Neural progenitor cell (in vitro differentiated cells): Measurements from ENCODE around the gene RASGRF2. TPM values are rescaled to one million over a fixed set of nuclear protein-coding genes. Genes with fewer than 3 reads are reported as not detected.

Experiments
- DNase-seq: peaks from one replicate; pipeline ENCODE4 v3.0.0-alpha.2; 2016; ENCODE audit warnings: low spot score
- H2AFZ ChIP-seq: fragments of 200-600 bp; sonication (generic); replicated peaks from 2 replicates; pipeline ENCODE4 v1.6.1; 2016; ENCODE audit warnings: antibody characterized with exemption
- H3F3A ChIP-seq: fragments of 200-600 bp; sonication (generic); 2 replicates; pipeline ENCODE4 v1.6.1; 2016; ENCODE audit warnings: antibody characterized with exemption, low read depth
- H3K27ac ChIP-seq: fragments of 200-600 bp; sonication (generic); 2 replicates; pipeline ENCODE4 v1.5.1; 2016; ENCODE audit warnings: mild to moderate bottlenecking
- H3K27me3 ChIP-seq: fragments of 200-600 bp; sonication (generic); 2 replicates; pipeline ENCODE4 v1.6.1; 2016; ENCODE audit warnings: mild to moderate bottlenecking, moderate library complexity
- H3K36me3 ChIP-seq: fragments of 200-600 bp; sonication (generic); 2 replicates; pipeline ENCODE4 v1.5.1; 2016
- H3K4me1 ChIP-seq: fragments of 200-600 bp; sonication (generic); 2 replicates; pipeline ENCODE4 v1.6.1; 2016; ENCODE audit warnings: mixed run types
- H3K4me2 ChIP-seq: fragments of 200-600 bp; sonication (generic); 2 replicates; pipeline ENCODE4 v1.6.1; 2016
- H3K4me3 ChIP-seq: fragments of 200-600 bp; sonication (generic); 2 replicates; pipeline ENCODE4 v1.5.1; 2016
- H3K79me2 ChIP-seq: fragments of 200-600 bp; sonication (generic); 2 replicates; pipeline ENCODE4 v1.6.1; 2016; ENCODE audit warnings: low read depth
- H3K9ac ChIP-seq: fragments of 200-600 bp; sonication (generic); 2 replicates; pipeline ENCODE4 v1.6.1; 2016
- H3K9me3 ChIP-seq: fragments of 200-600 bp; sonication (generic); 2 replicates; pipeline ENCODE4 v1.5.1; 2016; ENCODE audit warnings: low read depth
- H4K20me1 ChIP-seq: fragments of 200-600 bp; sonication (generic); 2 replicates; pipeline ENCODE4 v1.6.1; 2016; ENCODE audit warnings: low read depth
- H3K27ac Mint-ChIP-seq: 3 replicates; pipeline ENCODE4 v1.8.0; 2021; ENCODE audit warnings: mixed read lengths
- H3K27me3 Mint-ChIP-seq: 2 replicates; pipeline ENCODE4 v1.8.0; 2022; ENCODE audit warnings: low read depth, mild to moderate bottlenecking, inconsistent platforms, moderate library complexity, mixed read lengths; ENCODE audit not compliant: insufficient read depth
- H3K36me3 Mint-ChIP-seq: 3 replicates; pipeline ENCODE4 v1.8.0; 2021; ENCODE audit warnings: mixed read lengths
- H3K4me1 Mint-ChIP-seq: 3 replicates; pipeline ENCODE4 v1.8.0; 2021; ENCODE audit warnings: mixed read lengths
- H3K4me3 Mint-ChIP-seq: 3 replicates; pipeline ENCODE4 v1.8.0; 2021; ENCODE audit warnings: mild to moderate bottlenecking, moderate library complexity, mixed read lengths
- H3K9me3 Mint-ChIP-seq: 3 replicates; pipeline ENCODE4 v1.8.0; 2020; ENCODE audit warnings: mixed read lengths
- CTCF ChIP-seq: fragments of 200-600 bp; sonication (generic); IDR thresholded peaks from 2 replicates; pipeline ENCODE4 v1.5.1; 2017; ENCODE audit warnings: antibody characterized with exemption, mild to moderate bottlenecking
- EZH2 ChIP-seq: fragments of 200-600 bp; sonication (generic); IDR thresholded peaks from 2 replicates; pipeline ENCODE4 v1.6.1; 2017; ENCODE audit warnings: antibody characterized with exemption, mild to moderate bottlenecking, moderate library complexity
- EZH2phosphoT487 ChIP-seq: fragments of 200-600 bp; sonication (generic); IDR thresholded peaks from 2 replicates; pipeline ENCODE4 v1.6.1; 2017; ENCODE audit warnings: antibody characterized with exemption
- total RNA-seq: library from RNA; depleted of rRNA; stranded (reverse); fragments of >200 nt; gene quantifications from 2 replicates; pipeline ENCODE4 v1.2.3, GENCODE V29; 2015; ENCODE audit warnings: low replicate concordance

The RASGRF2 gene
- total RNA-seq, 1 donor from 2014 or later = 0.15 TPM

- H4K20me1 ChIP-seq = no peaks in the 10 kb centered on the region
- no peaks in the 10 kb centered on the region for H3K9me3 ChIP-seq
- no peaks in the 10 kb centered on the region for H3K79me2 ChIP-seq
- H3F3A ChIP-seq = no peaks in the 10 kb centered on the region
- DNase-seq = no peak
- no peaks in the 10 kb centered on the region for H3K36me3 Mint-ChIP-seq
- TF ChIP-seq EZH2phosphoT487 = no peak
- no peak for TF ChIP-seq CTCF
- no peak for TF ChIP-seq EZH2
- no peaks in the 10 kb centered on the region for H3K9me3 Mint-ChIP-seq
- H3K4me3 ChIP-seq = no peak overlapping the region
- H3K27ac Mint-ChIP-seq = no peak overlapping the region
- H3K9ac ChIP-seq = no peak overlapping the region
- H3K4me1 ChIP-seq = no peaks in the 10 kb centered on the region
- no peaks in the 10 kb centered on the region for H3K27me3 ChIP-seq
- H3K4me1 Mint-ChIP-seq = peaks cover 17% of the 10 kb centered on the region
- H3K4me3 Mint-ChIP-seq = no peak overlapping the region
- H3K27me3 Mint-ChIP-seq = peaks cover 2% of the 10 kb centered on the region
- H3K36me3 ChIP-seq = no peaks in the 10 kb centered on the region
- H3K27ac ChIP-seq = no peak overlapping the region
- no peak overlapping the region for H3K4me2 ChIP-seq
- H2AFZ ChIP-seq = no peak overlapping the region
Observed at GRCh38 chr5:81182396-81183390, 222.5 kb downstream of the RASGRF2 start.

GRCh38 chr5:81183811-81184748 lies 223.9 kb downstream of the RASGRF2 start:
- Mint-ChIP-seq H3K4me1 (peaks cover 23% of the 10 kb centered on the region), H3K9me3 (no peaks in the 10 kb centered on the region), H3K36me3 (no peaks in the 10 kb centered on the region), H3K27ac (no peak overlapping the region), H3K27me3 (peaks cover 2% of the 10 kb centered on the region), H3K4me3 (no peak overlapping the region)
- H3K79me2 ChIP-seq = no peaks in the 10 kb centered on the region
- no peak for TF ChIP-seq EZH2phosphoT487
- TF ChIP-seq EZH2 = no peak
- no peak for TF ChIP-seq CTCF
- no peak overlapping the region for H3K4me3 ChIP-seq
- no peaks in the 10 kb centered on the region for H4K20me1 ChIP-seq
- H3F3A ChIP-seq = no peaks in the 10 kb centered on the region
- no peak overlapping the region for H3K9ac ChIP-seq
- no peak for DNase-seq
- H3K27me3 ChIP-seq = no peaks in the 10 kb centered on the region
- H3K27ac ChIP-seq = no peak overlapping the region
- H3K9me3 ChIP-seq = no peaks in the 10 kb centered on the region
- H3K4me2 ChIP-seq = no peak overlapping the region
- H2AFZ ChIP-seq = no peak overlapping the region
- H3K36me3 ChIP-seq = no peaks in the 10 kb centered on the region
- H3K4me1 ChIP-seq = no peaks in the 10 kb centered on the region

DNA sequence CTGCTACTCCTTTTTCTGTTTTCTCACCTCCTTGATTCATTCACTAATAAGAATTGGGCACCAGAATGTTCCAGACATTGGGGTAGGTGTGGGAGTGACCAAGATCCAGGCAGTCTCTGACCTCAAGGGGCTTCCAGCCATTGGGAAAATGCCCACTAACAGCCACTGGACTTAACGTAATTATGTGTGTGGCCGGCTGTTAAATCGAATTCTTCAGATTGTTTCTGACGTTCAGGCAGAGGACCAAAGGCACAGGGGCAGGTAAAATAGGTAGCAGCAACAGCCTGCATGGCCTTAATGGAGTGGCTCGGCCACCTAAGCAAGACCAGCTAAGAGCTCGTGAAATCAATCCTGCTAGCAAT lies 224.6 kb downstream of the RASGRF2 start:
- Histone ChIP-seq H3K27me3 (no peaks in the 10 kb centered on the region), H3K9ac (no peak overlapping the region), H3F3A (no peaks in the 10 kb centered on the region), H3K9me3 (no peaks in the 10 kb centered on the region), H3K79me2 (no peaks in the 10 kb centered on the region), H4K20me1 (no peaks in the 10 kb centered on the region), H3K27ac (no peak overlapping the region), H3K4me1 (no peaks in the 10 kb centered on the region), H3K4me3 (no peak overlapping the region), H3K4me2 (no peak overlapping the region), H3K36me3 (no peaks in the 10 kb centered on the region), H2AFZ (no peak overlapping the region)
- Mint-ChIP-seq H3K27ac (no peak overlapping the region), H3K4me1 (peaks cover 23% of the 10 kb centered on the region), H3K27me3 (peaks cover 6% of the 10 kb centered on the region), H3K9me3 (no peaks in the 10 kb centered on the region), H3K36me3 (no peaks in the 10 kb centered on the region), H3K4me3 (no peak overlapping the region)
- TF ChIP-seq EZH2 (no peak), CTCF (no peak), EZH2phosphoT487 (no peak)
- no peak for DNase-seq
